HEK293 (cell line): Measurements from ENCODE around the gene HTR3B.

Experiments
- CTCF ChIA-PET: fragments of 350-600 bp; formaldehyde crosslinking; extraction: SDS; loops from one replicate; lab custom pipeline; 2021; ENCODE audit warnings: antibody characterized with exemption; lab: Yijun Ruan, JAX
- POLR2A ChIA-PET: fragments of 300-600 bp; formaldehyde crosslinking; extraction: SDS; loops from one replicate; lab custom pipeline; 2020; ENCODE audit warnings: antibody characterized with exemption, inconsistent platforms; lab: Yijun Ruan, JAX
- H3K27ac ChIP-seq: fragments of 200-500 bp; sonication (Bioruptor generic); 2 replicates; pipeline ENCODE4 v1.5.1; 2014; ENCODE audit warnings: low read depth, low read length, control low read depth, inconsistent platforms; ENCODE audit errors: extremely low read depth
- H3K36me3 ChIP-seq, 2 experiments: fragments of 200-500 bp in 1 of 2; sonication (Bioruptor generic) in 1 of 2; 1 replicate in 1 of 2; 2 replicates in 1 of 2; pipeline ENCODE4 v1.5.1; 2014 to 2017; ENCODE audit warnings: inconsistent platforms in 2 of 2, low read length in 2 of 2; ENCODE audit not compliant: control insufficient read depth in 2 of 2, insufficient read depth in 1 of 2
- H3K4me1 ChIP-seq: fragments of 200-500 bp; sonication (Bioruptor generic); 2 replicates; pipeline ENCODE4 v1.5.1; 2014; ENCODE audit warnings: mild to moderate bottlenecking, low read length, inconsistent platforms; ENCODE audit not compliant: control insufficient read depth, insufficient read depth
- H3K4me3 ChIP-seq: 2 replicates; pipeline ENCODE4 v1.5.1; 2011; ENCODE audit warnings: low read depth, mild to moderate bottlenecking, control low read depth, low read length, moderate library complexity
- H3K9me3 ChIP-seq: fragments of 200-500 bp; sonication (Bioruptor generic); 2 replicates; pipeline ENCODE4 v1.5.1; 2014; ENCODE audit warnings: low read depth, low read length, inconsistent platforms; ENCODE audit not compliant: control insufficient read depth, insufficient read depth
- ATF2 ChIP-seq: fragments of 450-650 bp; formaldehyde crosslinking; IDR thresholded peaks from 2 replicates; pipeline ENCODE4 v1.5.1; 2016; ENCODE audit warnings: missing biosample characterization, missing genetic modification characterization, low read depth
- PRDM2 ChIP-seq: fragments of 450-650 bp; formaldehyde crosslinking; IDR thresholded peaks from 2 replicates; pipeline ENCODE4 v1.5.1; 2016; ENCODE audit warnings: missing biosample characterization, missing genetic modification characterization, borderline replicate concordance
- ZBTB21 ChIP-seq: fragments of 450-650 bp; formaldehyde crosslinking; IDR thresholded peaks from 2 replicates; pipeline ENCODE4 v1.5.1; 2017; ENCODE audit warnings: missing biosample characterization, missing genetic modification characterization
- ZBTB8A ChIP-seq: fragments of 450-650 bp; formaldehyde crosslinking; IDR thresholded peaks from 2 replicates; pipeline ENCODE4 v1.5.1; 2016; ENCODE audit warnings: missing biosample characterization, missing genetic modification characterization
- ZFHX2 ChIP-seq: fragments of 450-650 bp; formaldehyde crosslinking; conservative IDR thresholded peaks from 2 replicates; pipeline ENCODE4 v1.5.1; 2016; ENCODE audit warnings: missing biosample characterization, missing genetic modification characterization
- ZFP69B ChIP-seq: fragments of 450-650 bp; formaldehyde crosslinking; IDR thresholded peaks from 2 replicates; pipeline ENCODE4 v1.5.1; 2016; ENCODE audit warnings: missing biosample characterization, missing genetic modification characterization
- ZNF2 ChIP-seq: fragments of 450-650 bp; formaldehyde crosslinking; IDR thresholded peaks from 2 replicates; pipeline ENCODE4 v1.5.1; 2016; ENCODE audit warnings: missing biosample characterization, missing genetic modification characterization
- ZNF266 ChIP-seq: fragments of 450-650 bp; formaldehyde crosslinking; IDR thresholded peaks from 2 replicates; pipeline ENCODE4 v1.5.1; 2016; ENCODE audit warnings: missing biosample characterization, missing genetic modification characterization, low read depth
- ZNF558 ChIP-seq: fragments of 450-650 bp; formaldehyde crosslinking; IDR thresholded peaks from 2 replicates; pipeline ENCODE4 v1.5.1; 2016; ENCODE audit warnings: missing biosample characterization, missing genetic modification characterization
- ZNF629 ChIP-seq: fragments of 450-650 bp; formaldehyde crosslinking; IDR thresholded peaks from 2 replicates; pipeline ENCODE4 v1.5.1; 2017; ENCODE audit warnings: missing biosample characterization, missing genetic modification characterization
- ZNF645 ChIP-seq: fragments of 450-650 bp; formaldehyde crosslinking; IDR thresholded peaks from 2 replicates; pipeline ENCODE4; 2016; ENCODE audit warnings: missing biosample characterization, missing genetic modification characterization
- ZNF692 ChIP-seq: fragments of 450-650 bp; formaldehyde crosslinking; IDR thresholded peaks from 2 replicates; pipeline ENCODE4 v1.5.1; 2016; ENCODE audit warnings: missing biosample characterization, missing genetic modification characterization
- ZNF704 ChIP-seq: fragments of 450-650 bp; formaldehyde crosslinking; IDR thresholded peaks from 2 replicates; pipeline ENCODE4 v1.5.1; 2016; ENCODE audit warnings: missing biosample characterization, missing genetic modification characterization
- ZNF707 ChIP-seq: fragments of 450-650 bp; formaldehyde crosslinking; IDR thresholded peaks from 2 replicates; pipeline ENCODE4 v1.5.1; 2016; ENCODE audit warnings: missing biosample characterization, missing genetic modification characterization
- ZSCAN18 ChIP-seq: fragments of 450-650 bp; formaldehyde crosslinking; IDR thresholded peaks from 2 replicates; pipeline ENCODE4 v1.5.1; 2016; ENCODE audit warnings: missing biosample characterization, missing genetic modification characterization

The HTR3B gene

GRCh38 chr11:113937918-113938317 is 33.3 kb downstream of the HTR3B start:
- Histone ChIP-seq H3K4me3 (no peak overlapping the region), H3K27ac (no peak overlapping the region), H3K4me1 (no peaks in the 10 kb centered on the region), H3K36me3 (no peaks in the 10 kb centered on the region), H3K9me3 (no peaks in the 10 kb centered on the region)
- ChIA-PET POLR2A (no interaction called here), CTCF (no interaction called here)
- no peak for TF ChIP-seq ZNF704
- TF ChIP-seq ZNF707 (tag by site-specific recombination): no peak
- 0 out of 2 replicates have a peak, but pooled peaks have one; percentile 27 for TF ChIP-seq ZBTB21 (tag by site-specific recombination)
- 0 out of 2 replicates have a peak, but pooled peaks have one; percentile 44 for TF ChIP-seq ZFP69B
- TF ChIP-seq ZNF692 (tag by site-specific recombination): peak; percentile 77
- peak; percentile 50; the same call in 1 of the 2 replicates for TF ChIP-seq ATF2 (tag by site-specific recombination)
- 0 out of 2 replicates have a peak, but pooled peaks have one; percentile 18 for TF ChIP-seq ZNF629 (tag by site-specific recombination)

- ChIA-PET CTCF (interaction anchor here (0.5 kb wide), 1 partner anchor 32 kb away, joined by 3 read pairs; no protein-coding TSS in a partner anchor), POLR2A (no interaction called here)
- TF ChIP-seq ZNF558 (tag by site-specific recombination) (no peak), ZNF2 (no peak), PRDM2 (tag by site-specific recombination) (no peak), ZBTB8A (no peak), ZNF645 (tag by site-specific recombination) (no peak), ZSCAN18 (tag by site-specific recombination) (no peak), ZNF266 (no peak), ZFHX2 (tag by site-specific recombination) (no peak)
Measured at GRCh38 chr11:113942256-113942655, 37.7 kb downstream of the HTR3B start.

More at GRCh38 chr11:113942256-113942655, 37.7 kb downstream of the HTR3B start:
- Histone ChIP-seq H3K27ac (no peak overlapping the region), H3K4me1 (no peaks in the 10 kb centered on the region), H3K36me3 (no peaks in the 10 kb centered on the region), H3K4me3 (no peak overlapping the region), H3K9me3 (no peaks in the 10 kb centered on the region)
